Breast epithelium (tissue), 3 donors: ENCODE results near the gene COL4A2.

Source experiments
- CTCF ChIP-seq, 3 donors: fragments of 450-650 bp; IDR thresholded peaks; one replicate each; pipeline ENCODE4 v1.5.1; 2016 to 2017; ENCODE audit warnings: antibody characterized with exemption in 3 of 3, mild to moderate bottlenecking in 3 of 3, moderate library complexity in 3 of 3
- POLR2A ChIP-seq: fragments of 450-650 bp; IDR thresholded peaks from one replicate; pipeline ENCODE4 v1.6.1; 2016; ENCODE audit warnings: antibody characterized with exemption, mild to moderate bottlenecking, moderate library complexity

GRCh38 chr13:110422913-110423688, 116.0 kb downstream of the COL4A2 start:
- TF ChIP-seq CTCF (IDR thresholded peaks at IDR 0.05) (no peak), POLR2A (no peak)
